Osteocyte (in vitro differentiated cells): Measurements from ENCODE around the gene ZFYVE9. TPM values are rescaled to one million over a fixed set of nuclear protein-coding genes. Genes with fewer than 3 reads are reported as not detected.

Source experiments
- DNase-seq: peaks from one replicate; pipeline ENCODE4 v3.0.0; 2021; ENCODE audit warnings: mixed read lengths; ENCODE audit not compliant: unreplicated experiment; ENCODE audit errors: extremely low spot score
- H3K27ac Mint-ChIP-seq: one replicate; pipeline ENCODE4 v1.8.0; 2021; ENCODE audit warnings: mild to moderate bottlenecking, mixed read lengths; ENCODE audit not compliant: unreplicated experiment
- H3K27me3 Mint-ChIP-seq: one replicate; pipeline ENCODE4 v1.8.0; 2021; ENCODE audit warnings: mixed read lengths; ENCODE audit not compliant: unreplicated experiment
- H3K36me3 Mint-ChIP-seq: one replicate; pipeline ENCODE4 v1.8.0; 2021; ENCODE audit warnings: mixed read lengths; ENCODE audit not compliant: unreplicated experiment
- H3K4me1 Mint-ChIP-seq: one replicate; pipeline ENCODE4 v1.8.0; 2021; ENCODE audit warnings: mixed read lengths; ENCODE audit not compliant: unreplicated experiment
- H3K4me3 Mint-ChIP-seq: one replicate; pipeline ENCODE4 v1.8.0; 2021; ENCODE audit warnings: mild to moderate bottlenecking, moderate library complexity, mixed read lengths; ENCODE audit not compliant: unreplicated experiment
- H3K9me3 Mint-ChIP-seq: one replicate; pipeline ENCODE4 v1.8.0; 2021; ENCODE audit warnings: mixed read lengths; ENCODE audit not compliant: unreplicated experiment
- total RNA-seq: library from RNA; stranded (reverse); gene quantifications from 2 replicates; pipeline ENCODE4 v1.2.1, GENCODE V29; 2021
- TF ChIP-seq, protein P1 (sequence below): fragments of 200-600 bp; sonication (generic); IDR thresholded peaks from 2 replicates; pipeline ENCODE4 v1.5.0; 2021; ENCODE audit warnings: antibody characterized with exemption, mild to moderate bottlenecking, moderate library complexity

Gene ZFYVE9
- total RNA-seq, 1 donor from 2014 or later: 25.9 TPM

DNA sequence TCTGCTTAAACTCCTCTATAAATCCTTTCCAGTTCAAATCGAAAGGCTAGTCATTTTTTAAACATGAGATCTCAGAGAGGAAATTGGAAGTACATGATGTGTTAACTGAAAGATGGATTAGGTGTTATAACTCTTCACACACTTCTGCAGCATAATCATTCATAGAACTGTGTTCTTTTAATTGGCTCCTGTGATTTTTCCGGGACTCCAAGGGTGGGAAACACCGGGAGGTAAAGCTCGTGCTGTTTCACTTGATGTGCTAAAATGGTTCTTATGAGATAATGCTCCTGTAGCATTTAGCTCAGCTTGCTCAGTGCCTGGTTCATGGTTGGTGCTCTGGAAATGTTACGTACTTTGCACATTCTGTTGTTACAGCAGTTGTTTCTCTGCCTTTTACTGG is 183.9 kb downstream of the ZFYVE9 start:
- Mint-ChIP-seq H3K27me3 (no peaks in the 10 kb centered on the region), H3K4me1 (no peaks in the 10 kb centered on the region), H3K36me3 (no peaks in the 10 kb centered on the region), H3K27ac (no peak overlapping the region), H3K9me3 (no peaks in the 10 kb centered on the region), H3K4me3 (no peak overlapping the region)
- TF ChIP-seq, protein P1, sequence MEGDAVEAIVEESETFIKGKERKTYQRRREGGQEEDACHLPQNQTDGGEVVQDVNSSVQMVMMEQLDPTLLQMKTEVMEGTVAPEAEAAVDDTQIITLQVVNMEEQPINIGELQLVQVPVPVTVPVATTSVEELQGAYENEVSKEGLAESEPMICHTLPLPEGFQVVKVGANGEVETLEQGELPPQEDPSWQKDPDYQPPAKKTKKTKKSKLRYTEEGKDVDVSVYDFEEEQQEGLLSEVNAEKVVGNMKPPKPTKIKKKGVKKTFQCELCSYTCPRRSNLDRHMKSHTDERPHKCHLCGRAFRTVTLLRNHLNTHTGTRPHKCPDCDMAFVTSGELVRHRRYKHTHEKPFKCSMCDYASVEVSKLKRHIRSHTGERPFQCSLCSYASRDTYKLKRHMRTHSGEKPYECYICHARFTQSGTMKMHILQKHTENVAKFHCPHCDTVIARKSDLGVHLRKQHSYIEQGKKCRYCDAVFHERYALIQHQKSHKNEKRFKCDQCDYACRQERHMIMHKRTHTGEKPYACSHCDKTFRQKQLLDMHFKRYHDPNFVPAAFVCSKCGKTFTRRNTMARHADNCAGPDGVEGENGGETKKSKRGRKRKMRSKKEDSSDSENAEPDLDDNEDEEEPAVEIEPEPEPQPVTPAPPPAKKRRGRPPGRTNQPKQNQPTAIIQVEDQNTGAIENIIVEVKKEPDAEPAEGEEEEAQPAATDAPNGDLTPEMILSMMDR: no peak
- DNase-seq: no peak

DNA sequence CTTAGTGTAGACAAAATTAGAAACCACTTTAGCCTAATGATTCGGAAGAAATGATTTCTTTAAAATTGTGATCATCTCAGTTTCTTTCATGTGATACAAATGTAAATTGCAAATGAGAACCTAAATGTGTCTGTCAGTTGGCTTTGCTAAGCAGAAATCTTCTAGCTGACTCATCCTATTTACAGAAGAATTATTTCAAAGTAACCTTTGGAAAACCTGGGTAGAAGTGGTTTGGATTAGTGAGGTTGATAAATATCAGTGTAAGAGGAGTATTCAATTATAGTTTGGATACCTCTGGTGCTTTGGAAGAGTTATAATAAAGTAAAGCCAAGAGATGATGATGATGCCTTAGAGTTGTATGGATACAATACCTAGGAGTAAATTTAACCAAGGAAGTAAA is 186.7 kb downstream of the ZFYVE9 start:
- H3K27me3 Mint-ChIP-seq: no peaks in the 10 kb centered on the region
- no peak overlapping the region for H3K4me3 Mint-ChIP-seq
- peaks cover 5% of the 10 kb centered on the region for H3K36me3 Mint-ChIP-seq
- H3K9me3 Mint-ChIP-seq: no peaks in the 10 kb centered on the region
- no peak overlapping the region for H3K27ac Mint-ChIP-seq
- no peaks in the 10 kb centered on the region for H3K4me1 Mint-ChIP-seq
- DNase-seq: no peak
- TF ChIP-seq, protein P1: no peak

DNA sequence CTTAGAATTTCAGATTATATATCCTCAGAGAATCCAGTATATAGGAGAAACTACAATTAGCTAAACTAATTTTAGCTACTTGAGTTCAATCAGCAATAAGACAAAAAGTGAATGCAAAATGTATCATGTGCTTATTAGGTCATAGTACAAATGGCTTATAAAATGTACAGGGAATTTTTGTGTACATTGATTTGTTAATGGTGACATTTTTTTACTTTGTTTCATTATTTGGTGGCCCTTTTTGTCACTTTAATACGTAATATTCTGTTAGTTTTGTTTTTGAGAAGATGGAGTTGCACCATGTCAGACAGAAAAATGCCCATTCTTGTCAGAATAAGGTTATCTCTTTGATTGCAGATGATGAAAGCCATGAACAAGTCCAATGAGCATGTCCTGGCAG is 190.5 kb downstream of the ZFYVE9 start:
- Mint-ChIP-seq H3K36me3 (peaks cover 18% of the 10 kb centered on the region), H3K4me1 (no peaks in the 10 kb centered on the region), H3K27me3 (no peaks in the 10 kb centered on the region), H3K4me3 (no peak overlapping the region), H3K9me3 (no peaks in the 10 kb centered on the region), H3K27ac (no peak overlapping the region)
- DNase-seq: no peak
- TF ChIP-seq, protein P1: no peak

DNA sequence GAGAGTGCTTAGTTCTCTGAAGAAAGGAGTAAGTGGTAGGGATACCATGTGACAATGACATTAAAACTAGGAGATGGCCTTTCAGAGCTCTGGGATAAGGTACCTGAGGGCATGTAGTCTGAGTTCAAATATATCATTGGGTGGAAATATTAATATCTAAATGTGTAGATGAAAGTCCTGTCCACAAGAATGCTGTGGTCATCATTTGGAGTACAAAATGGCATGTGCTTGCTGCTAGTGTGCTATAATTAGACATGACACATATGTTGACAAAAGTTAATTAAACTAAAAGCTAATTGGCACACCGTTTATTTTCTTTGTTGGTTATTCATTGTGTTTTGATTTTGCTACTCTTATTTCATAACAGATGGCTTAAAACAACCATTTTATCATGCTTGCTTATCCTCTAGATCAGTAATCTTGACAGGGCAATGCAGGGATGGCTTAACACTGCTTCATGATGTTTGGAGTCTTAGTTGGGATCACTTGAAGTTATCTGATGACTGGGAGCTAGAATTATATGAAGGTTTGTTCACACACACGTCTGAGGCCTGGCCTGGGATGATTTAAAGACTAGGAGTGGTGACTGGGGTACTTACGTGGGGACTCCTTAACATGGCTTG is 193.1 kb downstream of the ZFYVE9 start:
- no peak for DNase-seq
- Mint-ChIP-seq H3K27ac (no peak overlapping the region), H3K4me3 (no peak overlapping the region), H3K36me3 (peaks cover 29% of the 10 kb centered on the region), H3K4me1 (no peaks in the 10 kb centered on the region), H3K27me3 (no peaks in the 10 kb centered on the region), H3K9me3 (no peaks in the 10 kb centered on the region)
- TF ChIP-seq, protein P1: no peak

DNA sequence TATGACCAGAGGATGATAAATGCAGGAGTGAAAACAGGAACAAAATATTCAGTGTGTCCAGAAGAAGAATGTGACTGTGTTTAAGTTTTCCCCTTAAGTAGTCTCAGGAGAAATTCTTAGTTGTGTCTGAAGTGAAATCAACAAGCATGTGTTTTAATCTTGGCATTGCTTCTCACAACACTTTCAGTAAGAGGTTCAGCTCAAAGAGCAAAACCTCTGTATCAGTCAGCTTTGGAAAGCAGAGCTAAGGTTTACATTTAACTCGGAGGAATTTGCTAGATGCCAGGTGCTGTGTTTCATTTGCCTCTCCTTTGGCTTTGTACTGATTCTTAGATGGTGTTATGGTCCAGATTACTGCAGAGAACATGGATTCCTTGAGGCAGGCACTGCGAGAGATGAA is 195.6 kb downstream of the ZFYVE9 start:
- Mint-ChIP-seq H3K9me3 (no peaks in the 10 kb centered on the region), H3K4me1 (no peaks in the 10 kb centered on the region), H3K36me3 (peaks cover 29% of the 10 kb centered on the region), H3K27me3 (no peaks in the 10 kb centered on the region), H3K27ac (no peak overlapping the region), H3K4me3 (no peak overlapping the region)
- no peak for DNase-seq
- TF ChIP-seq, protein P1: no peak
